Gastroesophageal sphincter (tissue), 3 donors: Measurements from ENCODE around the gene WTAP.

Source experiments
- CTCF ChIP-seq, 4 experiments: fragments of 200-600 bp in 2 of 4; fragments of 450-650 bp in 2 of 4; sonication (generic) in 1 of 4; IDR thresholded peaks; one replicate each; pipeline ENCODE4 v1.5.1; 2017 to 2019; ENCODE audit warnings: antibody characterized with exemption in 4 of 4, mild to moderate bottlenecking in 2 of 4, moderate library complexity in 2 of 4
- EP300 ChIP-seq: sonication (generic); formaldehyde crosslinking; IDR thresholded peaks from one replicate; pipeline ENCODE4 v1.6.1; 2017; ENCODE audit warnings: antibody characterized with exemption, mild to moderate bottlenecking
- POLR2A ChIP-seq, 2 donors: fragments of 450-650 bp; IDR thresholded peaks; one replicate each; pipeline ENCODE4 v1.6.1; 2017; ENCODE audit warnings: antibody characterized with exemption in 2 of 2, mild to moderate bottlenecking in 2 of 2, moderate library complexity in 1 of 2
- POLR2AphosphoS5 ChIP-seq: sonication (generic); formaldehyde crosslinking; IDR thresholded peaks from one replicate; pipeline ENCODE4 v1.6.1; 2017; ENCODE audit warnings: antibody characterized with exemption

DNA sequence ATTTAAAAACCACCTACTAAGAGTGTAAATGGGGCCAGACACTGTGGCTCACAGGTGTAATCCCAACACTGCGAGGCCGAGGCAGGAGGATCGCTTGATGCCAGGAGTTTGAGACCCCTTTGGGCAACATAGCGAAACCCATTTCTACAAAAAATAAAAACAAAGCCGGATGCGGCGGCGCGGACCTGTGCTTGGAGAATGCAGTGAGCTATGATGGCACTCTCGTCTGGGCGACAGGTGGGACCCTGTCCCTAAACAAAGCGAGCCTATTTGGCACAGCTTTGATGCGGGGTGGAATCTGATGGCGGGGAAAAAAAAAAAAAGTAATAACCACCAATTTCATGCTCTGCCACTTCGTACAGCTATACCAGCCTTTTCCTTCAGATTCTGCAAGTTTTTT lies 61.0 kb downstream of the WTAP start:
- no peak for TF ChIP-seq POLR2A (IDR thresholded peaks at IDR 0.05)
- no peak for TF ChIP-seq EP300
- TF ChIP-seq CTCF (IDR thresholded peaks at IDR 0.05) = no peak
- TF ChIP-seq POLR2AphosphoS5 = no peak
